ENCODE data around the gene MTA1.

The MTA1 gene

GRCh38 chr14:105493921-105494605 is 74.4 kb downstream of the MTA1 start:
- WGBS (ENCODE audit: extremely low coverage, insufficient coverage, insufficient read length), result no CpG with 5 or more reads among the region's 16 CpGs
- H3K4ac ChIP-seq (ENCODE audit: low read depth, low read length), result no peak overlapping the region

GRCh38 chr14:105494606-105494929 is 74.9 kb downstream of the MTA1 start:
- no CpG with 5 or more reads among the region's 6 CpGs for WGBS (ENCODE audit: extremely low coverage, insufficient coverage, insufficient read length)
- no peak overlapping the region for H3K18ac ChIP-seq (ENCODE audit: low read length)
- H3K23ac ChIP-seq (ENCODE audit: low read length), result no peak overlapping the region

More at GRCh38 chr14:105493921-105494605, 74.4 kb downstream of the MTA1 start:
- no peak overlapping the region for H2AK5ac ChIP-seq (ENCODE audit: low read length)
- no peak overlapping the region for H3K4me2 ChIP-seq (ENCODE audit: low read length)
- H2BK12ac ChIP-seq (ENCODE audit: low read length), result no peak overlapping the region
- H3K9ac ChIP-seq (ENCODE audit: low read length), result no peak overlapping the region
- no peak overlapping the region for H3K4me3 ChIP-seq (ENCODE audit: low read depth, low read length)
- no peak overlapping the region for H3K23ac ChIP-seq (ENCODE audit: low read length)
- no peak overlapping the region for H4K8ac ChIP-seq (ENCODE audit: low read depth, low read length)
- H3K4me1 ChIP-seq (ENCODE audit: control insufficient read depth in 1 of 2, insufficient read depth in 2 of 2, low read length in 2 of 2), result peaks cover 9 to 16% of the 10 kb centered on the region in 2 experiments
- peaks cover 26% of the 10 kb centered on the region for H3K9me3 ChIP-seq (ENCODE audit: insufficient read depth, low read depth, low read length)
- no peak overlapping the region for H2BK5ac ChIP-seq (ENCODE audit: low read depth, low read length, poor library complexity)
- H2BK120ac ChIP-seq (ENCODE audit: insufficient read depth, low read length, poor library complexity), result no peak overlapping the region
- no peak for DNase-seq
- H3K27me3 ChIP-seq (ENCODE audit: insufficient read depth, low read length), result no peaks in the 10 kb centered on the region
- peaks cover 3 to 9% of the 10 kb centered on the region in 2 experiments for H3K36me3 ChIP-seq (ENCODE audit: control insufficient read depth in 1 of 2, insufficient read depth in 2 of 2, low read length in 2 of 2)
- H3K27ac ChIP-seq (ENCODE audit: low read depth, low read length), result no peak overlapping the region
- no peak overlapping the region for H4K12ac ChIP-seq (ENCODE audit: low read depth, low read length)
- no peak overlapping the region for H3K18ac ChIP-seq (ENCODE audit: low read length)
- H4K91ac ChIP-seq (ENCODE audit: low read depth, low read length), result no peak overlapping the region
- H3K14ac ChIP-seq (ENCODE audit: low read length), result no peak overlapping the region
- H3K79me1 ChIP-seq (ENCODE audit: low read length), result peaks cover 6% of the 10 kb centered on the region
- no peak overlapping the region for H2AFZ ChIP-seq (ENCODE audit: insufficient read depth, low read length, poor library complexity)
- peaks cover 2% of the 10 kb centered on the region for H3K79me2 ChIP-seq (ENCODE audit: control insufficient read depth, insufficient read depth, low read length, poor library complexity)

GRCh38 chr14:105495101-105495989 is 75.7 kb downstream of the MTA1 start:
- peaks cover 32% of the 10 kb centered on the region for H3K9me3 ChIP-seq (ENCODE audit: insufficient read depth, low read depth, low read length)
- no peak overlapping the region for H2BK120ac ChIP-seq (ENCODE audit: insufficient read depth, low read length, poor library complexity)
- peaks cover 3% of the 10 kb centered on the region for H3K79me1 ChIP-seq (ENCODE audit: low read length)
- no peak overlapping the region for H3K14ac ChIP-seq (ENCODE audit: low read length)
- H2AK5ac ChIP-seq (ENCODE audit: low read length), result no peak overlapping the region
- H2BK5ac ChIP-seq (ENCODE audit: low read depth, low read length, poor library complexity), result no peak overlapping the region
- H3K79me2 ChIP-seq (ENCODE audit: control insufficient read depth, insufficient read depth, low read length, poor library complexity), result no peaks in the 10 kb centered on the region
- H3K4me3 ChIP-seq (ENCODE audit: low read depth, low read length), result no peak overlapping the region
- no peaks in the 10 kb centered on the region for H3K27me3 ChIP-seq (ENCODE audit: insufficient read depth, low read length)
- no peak overlapping the region for H3K23ac ChIP-seq (ENCODE audit: low read length)
- H4K8ac ChIP-seq (ENCODE audit: low read depth, low read length), result no peak overlapping the region
- H3K36me3 ChIP-seq (ENCODE audit: control insufficient read depth in 1 of 2, insufficient read depth in 2 of 2, low read length in 2 of 2), result peaks cover 3 to 9% of the 10 kb centered on the region in 2 experiments
- H3K4me1 ChIP-seq (ENCODE audit: control insufficient read depth in 1 of 2, insufficient read depth in 2 of 2, low read length in 2 of 2), result peaks cover 5 to 6% of the 10 kb centered on the region in 2 experiments
- no peak overlapping the region for H4K91ac ChIP-seq (ENCODE audit: low read depth, low read length)
- H3K4me2 ChIP-seq (ENCODE audit: low read length), result no peak overlapping the region
- no peak overlapping the region for H3K4ac ChIP-seq (ENCODE audit: low read depth, low read length)
- no peak overlapping the region for H3K9ac ChIP-seq (ENCODE audit: low read length)
- DNase-seq, result no peak
- WGBS (ENCODE audit: extremely low coverage, insufficient coverage, insufficient read length), result no CpG with 5 or more reads among the region's 18 CpGs
- H2BK12ac ChIP-seq (ENCODE audit: low read length), result no peak overlapping the region
- no peak overlapping the region for H3K18ac ChIP-seq (ENCODE audit: low read length)
- H3K27ac ChIP-seq (ENCODE audit: low read depth, low read length), result no peak overlapping the region
- H4K12ac ChIP-seq (ENCODE audit: low read depth, low read length), result no peak overlapping the region
- H2AFZ ChIP-seq (ENCODE audit: insufficient read depth, low read length, poor library complexity), result no peak overlapping the region

More at GRCh38 chr14:105494606-105494929, 74.9 kb downstream of the MTA1 start:
- no peak for DNase-seq
- H4K8ac ChIP-seq (ENCODE audit: low read depth, low read length), result no peak overlapping the region
- no peak overlapping the region for H4K12ac ChIP-seq (ENCODE audit: low read depth, low read length)
- H3K4me1 ChIP-seq (ENCODE audit: control insufficient read depth in 1 of 2, insufficient read depth in 2 of 2, low read length in 2 of 2), result peaks cover 5 to 11% of the 10 kb centered on the region in 2 experiments
- no peak overlapping the region for H3K4ac ChIP-seq (ENCODE audit: low read depth, low read length)
- H3K79me2 ChIP-seq (ENCODE audit: control insufficient read depth, insufficient read depth, low read length, poor library complexity), result peaks cover 2% of the 10 kb centered on the region
- no peak overlapping the region for H3K9ac ChIP-seq (ENCODE audit: low read length)
- H2BK5ac ChIP-seq (ENCODE audit: low read depth, low read length, poor library complexity), result no peak overlapping the region
- H3K27ac ChIP-seq (ENCODE audit: low read depth, low read length), result no peak overlapping the region
- H2AFZ ChIP-seq (ENCODE audit: insufficient read depth, low read length, poor library complexity), result no peak overlapping the region
- H3K14ac ChIP-seq (ENCODE audit: low read length), result no peak overlapping the region
- H3K36me3 ChIP-seq (ENCODE audit: control insufficient read depth in 1 of 2, insufficient read depth in 2 of 2, low read length in 2 of 2), result peaks cover 3 to 9% of the 10 kb centered on the region in 2 experiments
- H4K91ac ChIP-seq (ENCODE audit: low read depth, low read length), result no peak overlapping the region
- H2AK5ac ChIP-seq (ENCODE audit: low read length), result no peak overlapping the region
- H3K4me2 ChIP-seq (ENCODE audit: low read length), result no peak overlapping the region
- no peaks in the 10 kb centered on the region for H3K27me3 ChIP-seq (ENCODE audit: insufficient read depth, low read length)
- no peak overlapping the region for H2BK120ac ChIP-seq (ENCODE audit: insufficient read depth, low read length, poor library complexity)
- peaks cover 6% of the 10 kb centered on the region for H3K79me1 ChIP-seq (ENCODE audit: low read length)
- peaks cover 26% of the 10 kb centered on the region for H3K9me3 ChIP-seq (ENCODE audit: insufficient read depth, low read depth, low read length)
- H3K4me3 ChIP-seq (ENCODE audit: low read depth, low read length), result no peak overlapping the region
- no peak overlapping the region for H2BK12ac ChIP-seq (ENCODE audit: low read length)

- Histone ChIP-seq H2AFZ (ENCODE audit: insufficient read depth, low read length, poor library complexity) (no peak overlapping the region), H3K79me2 (ENCODE audit: control insufficient read depth, insufficient read depth, low read length, poor library complexity) (no peaks in the 10 kb centered on the region), H2BK5ac (ENCODE audit: low read depth, low read length, poor library complexity) (no peak overlapping the region), H4K8ac (ENCODE audit: low read depth, low read length) (no peak overlapping the region), H3K27ac (ENCODE audit: low read depth, low read length) (no peak overlapping the region), H3K9ac (ENCODE audit: low read length) (no peak overlapping the region), H3K9me3 (ENCODE audit: insufficient read depth, low read depth, low read length) (peaks cover 36% of the 10 kb centered on the region), H3K79me1 (ENCODE audit: low read length) (peaks cover 2% of the 10 kb centered on the region), H3K27me3 (ENCODE audit: insufficient read depth, low read length) (no peaks in the 10 kb centered on the region), H3K14ac (ENCODE audit: low read length) (no peak overlapping the region), H4K12ac (ENCODE audit: low read depth, low read length) (no peak overlapping the region), H3K18ac (ENCODE audit: low read length) (no peak overlapping the region), H3K4ac (ENCODE audit: low read depth, low read length) (no peak overlapping the region), H3K4me2 (ENCODE audit: low read length) (no peak overlapping the region), H3K23ac (ENCODE audit: low read length) (no peak overlapping the region), H3K36me3 (ENCODE audit: control insufficient read depth in 1 of 2, insufficient read depth in 2 of 2, low read length in 2 of 2) (peaks cover 3 to 9% of the 10 kb centered on the region in 2 experiments), H3K4me1 (ENCODE audit: control insufficient read depth in 1 of 2, insufficient read depth in 2 of 2, low read length in 2 of 2) (peaks cover 5 to 6% of the 10 kb centered on the region in 2 experiments), H4K91ac (ENCODE audit: low read depth, low read length) (no peak overlapping the region), H2BK120ac (ENCODE audit: insufficient read depth, low read length, poor library complexity) (no peak overlapping the region), H3K4me3 (ENCODE audit: low read depth, low read length) (no peak overlapping the region), H2BK12ac (ENCODE audit: low read length) (no peak overlapping the region), H2AK5ac (ENCODE audit: low read length) (no peak overlapping the region)
- WGBS (ENCODE audit: extremely low coverage, insufficient coverage, insufficient read length), result no CpG with 5 or more reads among the region's 18 CpGs
- peak in 1 of 2 donors; percentile 20 for DNase-seq
These were observed 76.6 kb downstream of the MTA1 start for GRCh38 chr14:105495990-105496830.

All from trophoblast cell (in vitro differentiated cells and primary cell).